Measurements from ENCODE around the gene DYTN.
A peak's percentile ranks its signal among the peaks of the same experiment; 100 is the strongest.
"Not testable (repeated sequence)": the region's sequence is repeated elsewhere in the genome, so short reads cannot be mapped to it uniquely, and the experiment has no call there.

The DYTN gene

GRCh38 chr2:206718296-206718695 lies at the start of gene DYTN:
Gene DYTN, minus strand, starts transcription at chr2:206718396. Its CDS starts 117 bp downstream, at chr2:206718279.
- no peak for DNase-seq (ENCODE audit: low read depth in 3 of 3, low spot score in 1 of 3)

GRCh38 chr2:206766057-206766930 lies 48.1 kb upstream of the DYTN start:
- DNase-seq (ENCODE audit: low read depth in 3 of 3, low spot score in 1 of 3), result no peak

- peak; percentile 49 to 65 (median 63) for DNase-seq (ENCODE audit: low read depth in 3 of 3, low spot score in 1 of 3)
Observed at GRCh38 chr2:206765242-206766056, 47.3 kb upstream of the DYTN start, which contains the start of the genes FASTKD2 and MDH1B. Gene FASTKD2, plus strand, starts transcription at chr2:206765606. Its CDS starts 1,088 bp downstream, at chr2:206766694. Gene MDH1B, minus strand, starts transcription at chr2:206765328. Its CDS starts 57 bp downstream, at chr2:206765271.

GRCh38 chr2:206764673-206765241 lies 46.6 kb upstream of the DYTN start:
- DNase-seq (ENCODE audit: low read depth in 3 of 3, low spot score in 1 of 3), result no peak

GRCh38 chr2:206756816-206757215 lies 38.6 kb upstream of the DYTN start:
- no peak for DNase-seq (ENCODE audit: low read depth in 3 of 3, low spot score in 1 of 3)

- no peak for DNase-seq (ENCODE audit: low read depth in 3 of 3, low spot score in 1 of 3)
Observed at GRCh38 chr2:206740800-206741199, 22.6 kb upstream of the DYTN start.

GRCh38 chr2:206739271-206739670 lies 21.1 kb upstream of the DYTN start:
- no peak for DNase-seq (ENCODE audit: low read depth in 3 of 3, low spot score in 1 of 3)

GRCh38 chr2:206736935-206737334 lies 18.7 kb upstream of the DYTN start:
- DNase-seq (ENCODE audit: low read depth in 3 of 3, low spot score in 1 of 3), result no peak

- no peak for DNase-seq (ENCODE audit: low read depth in 3 of 3, low spot score in 1 of 3)
Observed at GRCh38 chr2:206733341-206733740, 15.1 kb upstream of the DYTN start.

GRCh38 chr2:206728277-206729199 lies 10.3 kb upstream of the DYTN start:
- DNase-seq (ENCODE audit: low read depth in 3 of 3, low spot score in 1 of 3), result no peak

- DNase-seq (ENCODE audit: low read depth in 3 of 3, low spot score in 1 of 3), result no peak
Observed at GRCh38 chr2:206727287-206727686, 9.1 kb upstream of the DYTN start.

- DNase-seq (ENCODE audit: low read depth in 3 of 3, low spot score in 1 of 3), result no peak
Observed at GRCh38 chr2:206723288-206723687, 5.1 kb upstream of the DYTN start.

- DNase-seq (ENCODE audit: low read depth in 3 of 3, low spot score in 1 of 3), result no peak
Observed at GRCh38 chr2:206721256-206721920, 3.2 kb upstream of the DYTN start.

GRCh38 chr2:206716623-206717022 lies 1.6 kb downstream of the DYTN start:
- no peak for DNase-seq (ENCODE audit: low read depth in 3 of 3, low spot score in 1 of 3)

GRCh38 chr2:206715183-206715582 lies 3.0 kb downstream of the DYTN start:
- not testable (repeated sequence) for DNase-seq (ENCODE audit: low read depth in 3 of 3, low spot score in 1 of 3)

- no peak for DNase-seq (ENCODE audit: low read depth in 3 of 3, low spot score in 1 of 3)
Observed at GRCh38 chr2:206713746-206714145, 4.5 kb downstream of the DYTN start.

- no peak for DNase-seq (ENCODE audit: low read depth in 3 of 3, low spot score in 1 of 3)
Observed at GRCh38 chr2:206708286-206708685, 9.9 kb downstream of the DYTN start.

GRCh38 chr2:206707164-206707701 lies 11.0 kb downstream of the DYTN start:
- no peak for DNase-seq (ENCODE audit: low read depth in 3 of 3, low spot score in 1 of 3)

- no peak for DNase-seq (ENCODE audit: low read depth in 3 of 3, low spot score in 1 of 3)
Observed at GRCh38 chr2:206701952-206702605, 16.1 kb downstream of the DYTN start.
